Measurements from ENCODE around the gene ACTMAP.
A peak's percentile ranks its signal among the peaks of the same experiment; 100 is the strongest.
"Not testable (repeated sequence)": the region's sequence is repeated elsewhere in the genome, so short reads cannot be mapped to it uniquely, and the experiment has no call there.

Gene ACTMAP

GRCh38 chr19:40776932-40777644 lies 26.8 kb upstream of the ACTMAP start:
- ChIA-PET CTCF (interaction anchor here (0.7 to 1.7 kb wide), 3 partner anchors 21 to 174 kb away, joined by 3 to 17 read pairs (median 3); partner anchors contain the start of gene EGLN2), POLR2A (interaction anchor here (1.0 to 3.6 kb wide), 7 partner anchors 9 to 114 kb away, joined by 3 to 55 read pairs (median 8); partner anchors contain the start of genes ACTMAP, EGLN2 and SNRPA)
- TF ChIP-seq HDGF (IDR thresholded peaks at IDR 0.05; ENCODE audit: borderline replicate concordance), result no peak
- TF ChIP-seq TARDBP (IDR thresholded peaks at IDR 0.05), result no peak
- DNase-seq (ENCODE audit: extremely low spot score), result peak; percentile 84

GRCh38 chr19:40776364-40776763 lies 26.1 kb upstream of the ACTMAP start:
- no peak for TF ChIP-seq LEF1 (IDR thresholded peaks at IDR 0.05; ENCODE audit: borderline replicate concordance)
- no peak for TF ChIP-seq PKNOX1 (IDR thresholded peaks at IDR 0.05)
- TF ChIP-seq NFRKB (IDR thresholded peaks at IDR 0.05), result no peak
- TF ChIP-seq HDGF (IDR thresholded peaks at IDR 0.05; ENCODE audit: borderline replicate concordance), result no peak
- TF ChIP-seq CTBP1 (IDR thresholded peaks at IDR 0.05; ENCODE audit: borderline replicate concordance), result no peak
- TF ChIP-seq FOXK2 (IDR thresholded peaks at IDR 0.05), result no peak
- no peak for TF ChIP-seq ZNF384 (IDR thresholded peaks at IDR 0.05)
- TF ChIP-seq FOXM1 (IDR thresholded peaks at IDR 0.05; ENCODE audit: borderline replicate concordance), result no peak
- no peak for TF ChIP-seq ARNT (IDR thresholded peaks at IDR 0.05)
- TF ChIP-seq SP1 (IDR thresholded peaks at IDR 0.05), result no peak
- TF ChIP-seq FOXA1 (IDR thresholded peaks at IDR 0.05), result no peak
- no peak for TF ChIP-seq L3MBTL2 (conservative IDR thresholded peaks at IDR 0.05)
- POLR2A ChIA-PET, result interaction anchor here (2.9 to 3.6 kb wide), 2 partner anchors 25 to 113 kb away, joined by 8 to 55 read pairs; partner anchors contain the start of genes ACTMAP and SNRPA
- no peak for DNase-seq (ENCODE audit: extremely low spot score)
- CTCF ChIA-PET, result interaction anchor here (0.7 kb wide), 1 partner anchor 173 kb away, joined by 3 read pairs; no protein-coding TSS in a partner anchor

- no peak for TF ChIP-seq LEF1 (IDR thresholded peaks at IDR 0.05; ENCODE audit: borderline replicate concordance)
- TF ChIP-seq PKNOX1 (IDR thresholded peaks at IDR 0.05), result no peak
- no peak for TF ChIP-seq ZNF384 (IDR thresholded peaks at IDR 0.05)
- no peak for TF ChIP-seq TARDBP (IDR thresholded peaks at IDR 0.05)
- TF ChIP-seq SUZ12 (IDR thresholded peaks at IDR 0.05), result no peak
- TF ChIP-seq FOXA1 (IDR thresholded peaks at IDR 0.05), result no peak
- no peak for TF ChIP-seq FOXM1 (IDR thresholded peaks at IDR 0.05; ENCODE audit: borderline replicate concordance)
- TF ChIP-seq SP1 (IDR thresholded peaks at IDR 0.05), result no peak
- no peak for TF ChIP-seq NFRKB (IDR thresholded peaks at IDR 0.05)
- TF ChIP-seq CTBP1 (IDR thresholded peaks at IDR 0.05; ENCODE audit: borderline replicate concordance), result no peak
- TF ChIP-seq ARNT (IDR thresholded peaks at IDR 0.05), result no peak
- TF ChIP-seq ELF4 (IDR thresholded peaks at IDR 0.05), result no peak
- no peak for TF ChIP-seq L3MBTL2 (conservative IDR thresholded peaks at IDR 0.05)
- TF ChIP-seq BHLHE40 (IDR thresholded peaks at IDR 0.05; ENCODE audit: borderline replicate concordance), result no peak
- TF ChIP-seq HDGF (IDR thresholded peaks at IDR 0.05; ENCODE audit: borderline replicate concordance), result no peak
- no peak for TF ChIP-seq FOXK2 (IDR thresholded peaks at IDR 0.05)
- CTCF ChIA-PET, result no interaction called here
- POLR2A ChIA-PET, result interaction anchor here (2.9 to 3.6 kb wide), 2 partner anchors 25 to 112 kb away, joined by 8 to 55 read pairs; partner anchors contain the start of genes ACTMAP and SNRPA
- DNase-seq (ENCODE audit: extremely low spot score), result no peak
These were observed 25.4 kb upstream of the ACTMAP start for GRCh38 chr19:40775632-40776022.

GRCh38 chr19:40774916-40775631 lies 24.8 kb upstream of the ACTMAP start, which contains the start of gene MIA:
MIA (plus strand) TSS chr19:40775521; CDS start chr19:40775543, 22 bp downstream.
- no peak for DNase-seq (ENCODE audit: extremely low spot score)
- TF ChIP-seq SUZ12 (IDR thresholded peaks at IDR 0.05) (no peak), SP1 (IDR thresholded peaks at IDR 0.05) (no peak), NFRKB (IDR thresholded peaks at IDR 0.05) (no peak), PKNOX1 (IDR thresholded peaks at IDR 0.05) (no peak), FOXM1 (IDR thresholded peaks at IDR 0.05; ENCODE audit: borderline replicate concordance) (no peak), ARNT (IDR thresholded peaks at IDR 0.05) (no peak), ELF4 (IDR thresholded peaks at IDR 0.05) (no peak), TARDBP (IDR thresholded peaks at IDR 0.05) (no peak), BHLHE40 (IDR thresholded peaks at IDR 0.05; ENCODE audit: borderline replicate concordance) (no peak), FOXA1 (IDR thresholded peaks at IDR 0.05) (no peak), LEF1 (IDR thresholded peaks at IDR 0.05; ENCODE audit: borderline replicate concordance) (no peak), ZNF384 (IDR thresholded peaks at IDR 0.05) (no peak), HDGF (IDR thresholded peaks at IDR 0.05; ENCODE audit: borderline replicate concordance) (no peak), CTBP1 (IDR thresholded peaks at IDR 0.05; ENCODE audit: borderline replicate concordance) (no peak), FOXK2 (IDR thresholded peaks at IDR 0.05) (no peak), L3MBTL2 (conservative IDR thresholded peaks at IDR 0.05) (no peak)
- ChIA-PET CTCF (no interaction called here), POLR2A (no interaction called here)

- CTCF ChIA-PET; DNase-seq (ENCODE audit: extremely low spot score): not testable (repeated sequence)
- TF ChIP-seq PKNOX1 (IDR thresholded peaks at IDR 0.05), result peak; percentile 78
- POLR2A ChIA-PET, result interaction anchor here (0.8 kb wide), 2 partner anchors 15 to 21 kb away, joined by 4 to 5 read pairs; partner anchors contain the start of gene ACTMAP
These were observed 21.0 kb upstream of the ACTMAP start for GRCh38 chr19:40771101-40771862.

Data from HEK293T (cell line).